ENCODE measurements around the gene ZNF514. TPM values are rescaled to one million over a fixed set of nuclear protein-coding genes. Genes with fewer than 3 reads are reported as not detected.

The ZNF514 gene
- total and polyA plus RNA-seq, 12 donors: 4.6 to 26.1 (median 14.2) TPM

Other genes with a start within 250 kb of the ZNF514 start
- gene MAL, start 134.1 kb downstream of the ZNF514 start, total RNA-seq: under 1 TPM in 5 of 9 donors, not detected in 4; 0.32 to 0.69 (median 0.41) TPM
- gene MAL, start 134.1 kb downstream of the ZNF514 start, polyA plus RNA-seq: 1 to 10 TPM; 1.1 to 4.5 (median 1.2) TPM
- 10 to 100 TPM; 41.0 to 99.0 (median 51.0) TPM for gene MRPS5, start 38.0 kb downstream of the ZNF514 start, total RNA-seq
- 10 to 100 TPM; 72.0 to 96.7 (median 93.4) TPM for gene MRPS5, start 38.0 kb downstream of the ZNF514 start, polyA plus RNA-seq
- 1 to 10 TPM; 1.8 to 9.3 (median 6.7) TPM for gene ZNF2, start 6.0 kb upstream of the ZNF514 start, total RNA-seq
- 1 to 10 TPM; 2.1 to 5.8 (median 2.8) TPM for gene ZNF2, start 6.0 kb upstream of the ZNF514 start, polyA plus RNA-seq
- gene ZNF892, start 47.7 kb upstream of the ZNF514 start, total RNA-seq: 1 to 10 TPM; 1.4 to 4.3 (median 2.2) TPM
- under 1 TPM in 2 of 3 donors, not detected in 1; 0.32 to 0.73 TPM for gene ZNF892, start 47.7 kb upstream of the ZNF514 start, polyA plus RNA-seq
- 1 to 10 TPM in 2 of 9 donors, under 1 TPM in 5, not detected in 2; 0.21 to 4.5 (median 0.72) TPM for gene PROM2, start 114.6 kb upstream of the ZNF514 start, total RNA-seq
- gene PROM2, start 114.6 kb upstream of the ZNF514 start, polyA plus RNA-seq: 1 to 10 TPM in 2 of 3 donors, under 1 TPM in 1; 0.07 to 1.7 (median 1.0) TPM
- gene KCNIP3, start 137.5 kb upstream of the ZNF514 start, total RNA-seq: 1 to 10 TPM in 7 of 9 donors, under 1 TPM in 2; 0.54 to 6.3 (median 1.6) TPM
- 1 to 10 TPM in 2 of 3 donors, under 1 TPM in 1; 0.79 to 3.9 (median 3.2) TPM for gene KCNIP3, start 137.5 kb upstream of the ZNF514 start, polyA plus RNA-seq
- 10 to 100 TPM; 12.9 to 63.1 (median 28.8) TPM for gene FAHD2A, start 242.9 kb upstream of the ZNF514 start, total RNA-seq
- gene FAHD2A, start 242.9 kb upstream of the ZNF514 start, polyA plus RNA-seq: 10 to 100 TPM; 22.6 to 28.6 (median 28.1) TPM